ENCODE data around the gene THAP10.

GRCh38 chr15:70892912-70893560 is 803 bp upstream of the THAP10 start:
- peak in 3 of 4 donors; percentile 21 to 30 (median 28) for TF ChIP-seq CTCF (IDR thresholded peaks at IDR 0.05)
- TF ChIP-seq POLR2A (IDR thresholded peaks at IDR 0.05) = no peak
